ENCODE results near the gene KIF2A. TPM values are rescaled to one million over a fixed set of nuclear protein-coding genes. Genes with fewer than 3 reads are reported as not detected.

Gene KIF2A
- total and polyA plus RNA-seq, 2 of the 8 experiments (the other 6 are each of a cell fraction or from before 2014, with no cell fraction given), result 18.4 to 97.1 TPM

DNA sequence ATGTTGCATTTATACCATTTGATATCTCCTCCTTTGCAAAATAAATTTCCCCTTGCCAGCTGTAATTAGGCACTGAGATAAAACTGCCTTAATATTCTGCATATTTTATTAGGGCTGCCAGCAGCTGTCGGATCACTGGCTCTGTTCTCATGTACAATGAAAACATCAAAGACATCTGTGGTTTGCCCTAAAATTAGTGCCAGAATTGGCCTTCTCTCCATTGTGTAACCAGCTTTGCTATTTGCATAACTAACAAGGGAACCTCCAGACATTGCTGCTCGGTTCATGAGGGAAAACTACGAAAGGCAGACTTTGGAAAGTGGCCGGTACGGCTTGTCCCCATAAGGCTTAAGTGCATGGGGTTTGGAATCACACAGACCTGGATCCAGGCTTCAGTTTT, 45.5 kb upstream of the KIF2A start:
- Histone ChIP-seq H3K79me2 (ENCODE audit: control insufficient read depth in 1 of 2, insufficient read depth in 2 of 2, low read length in 2 of 2) (no peaks in the 10 kb centered on the region), H3K79me1 (ENCODE audit: low read depth, low read length) (no peaks in the 10 kb centered on the region), H2BK12ac (ENCODE audit: low read depth, low read length) (no peak overlapping the region), H4K8ac (ENCODE audit: extremely low read depth, insufficient read depth, low read length) (no peak overlapping the region), H3K9me3 (ENCODE audit: insufficient read depth in 2 of 2, low read depth in 1 of 2, low read length in 1 of 2) (no peaks in the 10 kb centered on the region), H2AFZ (ENCODE audit: low read length) (no peak overlapping the region), H3K4me3 (ENCODE audit: extremely low read depth in 1 of 4, insufficient read depth in 2 of 4, low read depth in 3 of 4, low read length in 4 of 4) (no peak overlapping the region), H3K14ac (ENCODE audit: insufficient read length) (no peak overlapping the region), H2AK5ac (ENCODE audit: low read depth, low read length) (no peak overlapping the region), H3K18ac (ENCODE audit: extremely low read depth, low read length) (no peak overlapping the region), H3K23me2 (ENCODE audit: low read depth, low read length) (no peaks in the 10 kb centered on the region), H3K27me3 (replicated peaks in 1 of 4; ENCODE audit: control insufficient read depth in 3 of 4, extremely low read depth in 1 of 4, insufficient read depth in 3 of 4, low read length in 3 of 4) (no peaks in the 10 kb centered on the region), H3K4me1 (replicated peaks in 1 of 4; ENCODE audit: control insufficient read depth in 3 of 4, insufficient read depth in 4 of 4, low read length in 3 of 4) (no peaks in the 10 kb centered on the region), H3K27ac (ENCODE audit: low read depth, low read length) (no peak overlapping the region), H2BK120ac (replicated peaks; ENCODE audit: low read depth, low read length) (no peak overlapping the region), H2BK15ac (ENCODE audit: low read length) (no peak overlapping the region), H2BK20ac (ENCODE audit: low read length) (no peak overlapping the region), H3K23ac (ENCODE audit: insufficient read length) (no peak overlapping the region), H3K56ac (replicated peaks; ENCODE audit: insufficient read length, low read depth, low read length) (no peak overlapping the region), H3K9ac (replicated peaks in 1 of 4; ENCODE audit: extremely low read depth in 1 of 4, low read depth in 3 of 4, low read length in 3 of 4) (no peak overlapping the region), H4K20me1 (replicated peaks in 1 of 2; ENCODE audit: control insufficient read depth in 1 of 2, insufficient read depth in 2 of 2, low read length in 2 of 2) (no peaks in the 10 kb centered on the region), H4K5ac (ENCODE audit: insufficient read length, low read depth, low read length) (no peak overlapping the region), H2BK5ac (ENCODE audit: low read depth, low read length) (no peak overlapping the region), H4K91ac (replicated peaks; ENCODE audit: insufficient read length, low read length) (no peak overlapping the region), H3K4ac (replicated peaks; ENCODE audit: insufficient read length, low read depth, low read length) (no peak overlapping the region), H3K36me3 (ENCODE audit: control insufficient read depth in 2 of 4, insufficient read depth in 4 of 4, low read length in 3 of 4) (no peaks in the 10 kb centered on the region), H3K4me2 (ENCODE audit: insufficient read depth in 1 of 2, low read depth in 2 of 2, low read length in 2 of 2) (no peak overlapping the region)
- POLR2A ChIA-PET (ENCODE audit: partially characterized antibody), result no interaction called here
- CTCF ChIA-PET (ENCODE audit: partially characterized antibody), result interaction anchor here (1.0 to 1.1 kb wide), 2 partner anchors 9 to 11 kb away, joined by 3 read pairs; no protein-coding TSS in a partner anchor
- WGBS, 2 experiments (ENCODE audit: extremely low coverage in 1 of 2, insufficient coverage in 1 of 2, insufficient read length in 1 of 2, insufficient replicate concordance in 2 of 2, low coverage in 1 of 2, low lambda C conversion rate in 2 of 2, missing lambda C conversion rate in 1 of 2), result 91% methylated on average over 5 of the region's 5 CpGs; no CpG with 5 or more reads in 1 of the 2 experiments
- no peak for DNase-seq (ENCODE audit: low read depth in 1 of 2, low spot score in 2 of 2)
- FAIRE-seq, result no peak
- TF ChIP-seq KDM4A (IDR thresholded peaks at IDR 0.05; ENCODE audit: low read depth, low read length, severe bottlenecking) (no peak), SP1 (IDR thresholded peaks at IDR 0.05; ENCODE audit: low read depth, low read length) (no peak), RXRA (IDR thresholded peaks at IDR 0.05; ENCODE audit: insufficient read depth, low read depth, low read length) (no peak), EGR1 (IDR thresholded peaks at IDR 0.05; ENCODE audit: borderline replicate concordance, low read depth, low read length) (no peak), GABPA (IDR thresholded peaks at IDR 0.05; ENCODE audit: borderline replicate concordance, insufficient read depth, low read length) (no peak), CTBP2 (IDR thresholded peaks at IDR 0.05; ENCODE audit: borderline replicate concordance, insufficient read depth, insufficient read length, low read length) (no peak), GTF2F1 (IDR thresholded peaks at IDR 0.05; ENCODE audit: borderline replicate concordance, low read depth, low read length) (no peak)
- TF ChIP-seq, protein P1, sequence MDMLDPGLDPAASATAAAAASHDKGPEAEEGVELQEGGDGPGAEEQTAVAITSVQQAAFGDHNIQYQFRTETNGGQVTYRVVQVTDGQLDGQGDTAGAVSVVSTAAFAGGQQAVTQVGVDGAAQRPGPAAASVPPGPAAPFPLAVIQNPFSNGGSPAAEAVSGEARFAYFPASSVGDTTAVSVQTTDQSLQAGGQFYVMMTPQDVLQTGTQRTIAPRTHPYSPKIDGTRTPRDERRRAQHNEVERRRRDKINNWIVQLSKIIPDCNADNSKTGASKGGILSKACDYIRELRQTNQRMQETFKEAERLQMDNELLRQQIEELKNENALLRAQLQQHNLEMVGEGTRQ (IDR thresholded peaks at IDR 0.05; ENCODE audit: low read length), result no peak
- TF ChIP-seq, protein P2, sequence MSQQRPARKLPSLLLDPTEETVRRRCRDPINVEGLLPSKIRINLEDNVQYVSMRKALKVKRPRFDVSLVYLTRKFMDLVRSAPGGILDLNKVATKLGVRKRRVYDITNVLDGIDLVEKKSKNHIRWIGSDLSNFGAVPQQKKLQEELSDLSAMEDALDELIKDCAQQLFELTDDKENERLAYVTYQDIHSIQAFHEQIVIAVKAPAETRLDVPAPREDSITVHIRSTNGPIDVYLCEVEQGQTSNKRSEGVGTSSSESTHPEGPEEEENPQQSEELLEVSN (IDR thresholded peaks at IDR 0.05), result no peak

Measured in H1 (cell line).